Neural cell (in vitro differentiated cells): ENCODE data around the gene DNMT3A.

ENCODE experiments used
- CTCF ChIP-seq: fragments of 450-650 bp; IDR thresholded peaks from 2 replicates; pipeline ENCODE4 v1.5.1; 2014; ENCODE audit warnings: antibody characterized with exemption, mild to moderate bottlenecking, moderate library complexity; ENCODE audit not compliant: poor library complexity, severe bottlenecking
- EP300 ChIP-seq: fragments of 450-650 bp; conservative IDR thresholded peaks from 2 replicates; pipeline ENCODE4 v1.6.1; 2014; ENCODE audit warnings: antibody characterized with exemption, mild to moderate bottlenecking, moderate library complexity; ENCODE audit not compliant: poor library complexity, severe bottlenecking
- EZH2 ChIP-seq: fragments of 200-600, 300-800 bp; shearing (Covaris generic), sonication (generic); IDR thresholded peaks from 2 replicates; pipeline ENCODE4 v1.6.1; 2014; ENCODE audit warnings: antibody characterized with exemption, low read length, borderline replicate concordance, mild to moderate bottlenecking; ENCODE audit not compliant: insufficient read depth, poor library complexity, severe bottlenecking
- MXI1 ChIP-seq: fragments of 450-650 bp; conservative IDR thresholded peaks from 2 replicates; pipeline ENCODE4 v1.6.1; 2014; ENCODE audit warnings: antibody characterized with exemption, mild to moderate bottlenecking; ENCODE audit not compliant: poor library complexity, severe bottlenecking
- POLR2AphosphoS5 ChIP-seq: IDR thresholded peaks from 2 replicates; pipeline ENCODE4 v1.6.1; 2012
- REST ChIP-seq: IDR thresholded peaks from 2 replicates; pipeline ENCODE4 v1.6.1; 2012; ENCODE audit warnings: borderline replicate concordance
- TAF1 ChIP-seq: IDR thresholded peaks from 2 replicates; pipeline ENCODE4 v1.6.1; 2012; ENCODE audit warnings: low read depth

- no peak for TF ChIP-seq CTCF
- TF ChIP-seq EZH2: no peak
- no peak for TF ChIP-seq TAF1
- TF ChIP-seq REST: no peak
- no peak for TF ChIP-seq POLR2AphosphoS5
- TF ChIP-seq EP300: no peak
- no peak for TF ChIP-seq MXI1
Observed at GRCh38 chr2:25234738-25235137, 107.0 kb downstream of the DNMT3A start.
